HEK293T (cell line): ENCODE results near the gene AGBL1.

ENCODE experiments used
- BHLHE40 ChIP-seq: fragments of 450-650 bp; IDR thresholded peaks from 2 replicates; pipeline ENCODE4 v1.6.1; 2016; ENCODE audit warnings: mild to moderate bottlenecking, moderate library complexity, borderline replicate concordance
- ELF4 ChIP-seq: fragments of 450-650 bp; IDR thresholded peaks from 2 replicates; pipeline ENCODE4 v1.6.1; 2017; ENCODE audit warnings: antibody characterized with exemption
- FOXK2 ChIP-seq: fragments of 450-650 bp; IDR thresholded peaks from 2 replicates; pipeline ENCODE4 v1.6.1; 2016; ENCODE audit warnings: mild to moderate bottlenecking
- FOXM1 ChIP-seq: fragments of 450-650 bp; IDR thresholded peaks from 2 replicates; pipeline ENCODE4 v1.6.1; 2017; ENCODE audit warnings: mild to moderate bottlenecking, borderline replicate concordance
- L3MBTL2 ChIP-seq: fragments of 450-650 bp; conservative IDR thresholded peaks from 2 replicates; pipeline ENCODE4 v1.6.1; 2016; ENCODE audit warnings: mild to moderate bottlenecking
- LEF1 ChIP-seq: fragments of 450-650 bp; IDR thresholded peaks from 2 replicates; pipeline ENCODE4 v1.6.1; 2017; ENCODE audit warnings: mild to moderate bottlenecking, borderline replicate concordance
- PKNOX1 ChIP-seq: fragments of 450-650 bp; IDR thresholded peaks from 2 replicates; pipeline ENCODE4 v1.6.1; 2016
- SP1 ChIP-seq: fragments of 450-650 bp; IDR thresholded peaks from 2 replicates; pipeline ENCODE4 v1.6.1; 2017
- SUZ12 ChIP-seq: fragments of 450-650 bp; IDR thresholded peaks from 2 replicates; pipeline ENCODE4 v1.6.1; 2016; ENCODE audit warnings: mild to moderate bottlenecking
- TARDBP ChIP-seq: fragments of 450-650 bp; IDR thresholded peaks from 2 replicates; pipeline ENCODE4 v1.6.1; 2016
- ZNF384 ChIP-seq: fragments of 450-650 bp; IDR thresholded peaks from 2 replicates; pipeline ENCODE4 v1.6.1; 2016

- TF ChIP-seq SUZ12 (no peak), ZNF384 (no peak), BHLHE40 (no peak), PKNOX1 (no peak), SP1 (no peak), TARDBP (no peak), ELF4 (no peak), L3MBTL2 (no peak), LEF1 (no peak), FOXM1 (no peak), FOXK2 (no peak)
Observed at GRCh38 chr15:86863226-86863915, 783.7 kb downstream of the AGBL1 start.
